HG03378 (cell line): ENCODE data around the gene ABO.
"Not testable (repeated sequence)": the region's sequence is repeated elsewhere in the genome, so short reads cannot be mapped to it uniquely, and the experiment has no call there.

Source experiments
- ATAC-seq: cut with Tn5 transposase; IDR thresholded peaks from one replicate; pipeline ENCODE4 v1.9.1; 2021; ENCODE audit warnings: mild to moderate bottlenecking, moderate library complexity; ENCODE audit not compliant: unreplicated experiment

Gene ABO

DNA sequence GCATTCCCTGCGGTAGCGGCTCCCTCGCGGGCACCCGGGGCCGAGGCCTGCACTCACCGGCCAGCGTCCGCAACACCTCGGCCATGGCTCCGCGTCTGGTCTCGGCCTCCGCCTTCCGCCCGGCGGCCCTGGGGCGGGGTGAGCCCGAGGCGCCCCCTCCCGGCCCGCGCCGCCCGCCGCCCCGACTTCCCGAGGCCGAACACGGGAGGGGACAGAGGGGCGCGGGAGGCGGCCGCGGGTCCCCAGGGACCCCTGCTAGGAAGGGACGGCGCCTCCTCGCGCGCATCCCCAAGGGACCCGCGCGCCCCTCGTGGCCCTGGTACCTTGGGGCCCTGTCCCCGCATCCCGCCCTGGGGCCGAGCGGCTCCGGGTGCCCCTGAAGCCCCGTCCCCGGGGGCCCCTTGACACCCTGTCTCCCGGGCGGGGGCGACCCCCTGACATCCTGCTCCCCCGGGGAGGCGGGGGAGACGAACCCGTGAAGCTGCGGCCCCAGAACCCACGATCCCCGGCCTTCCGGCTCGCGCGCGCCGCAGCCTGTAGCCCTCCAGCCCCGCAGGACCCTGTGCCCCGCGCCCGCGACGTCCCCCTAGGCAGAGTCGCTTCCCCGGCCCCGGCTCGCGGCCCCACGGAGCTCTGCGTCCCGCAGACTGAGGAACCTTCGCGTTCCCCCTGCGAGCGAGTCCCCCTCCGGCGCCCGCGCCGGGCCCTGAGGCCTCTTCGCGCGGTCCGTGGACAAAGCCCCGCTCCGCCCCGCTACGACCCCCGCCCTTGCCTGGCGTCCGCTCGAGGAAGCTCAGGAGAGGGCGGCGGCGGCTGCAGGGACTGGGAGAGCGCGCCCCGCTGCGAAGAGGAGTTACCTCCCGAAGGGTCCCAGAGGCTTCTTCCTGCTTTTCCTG is at the start of gene ABO:
Gene ABO, minus strand, starts transcription at position 97 of the 896 bp plus-strand sequence.
- no peak for ATAC-seq

DNA sequence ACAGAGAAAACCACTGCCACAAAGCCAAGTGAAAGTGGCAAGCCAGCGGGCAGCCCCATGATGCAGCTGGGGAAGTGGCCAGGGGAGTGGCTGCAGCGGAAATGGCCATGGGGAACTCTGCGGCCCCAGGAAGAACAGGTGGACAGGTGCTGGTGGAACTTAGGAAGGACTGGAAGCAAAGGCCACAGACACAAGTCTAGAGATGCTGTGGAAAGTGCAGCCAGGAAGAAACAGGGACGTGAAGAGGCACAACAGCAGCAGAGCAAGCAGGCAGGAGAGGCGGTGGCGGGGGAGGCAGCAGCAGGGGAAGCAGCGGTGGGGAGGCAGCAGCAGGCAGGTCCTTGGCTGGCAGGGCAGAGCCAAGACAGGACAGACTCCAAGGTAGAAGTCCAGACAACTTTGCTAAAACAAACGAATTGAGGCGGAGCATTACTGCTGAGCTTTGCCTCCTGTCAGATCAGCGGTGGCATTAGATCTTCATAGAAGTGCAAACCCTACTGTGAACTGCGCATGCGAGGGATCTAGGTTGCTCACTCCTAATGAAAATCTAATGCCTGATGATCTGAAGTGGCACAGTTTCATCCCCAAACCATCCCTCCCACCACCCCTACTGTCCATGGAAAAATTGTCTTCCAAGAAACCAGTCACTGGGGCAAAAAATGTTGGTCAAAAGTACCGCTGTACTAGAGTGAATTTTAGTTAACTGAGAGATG is 49.1 kb upstream of the ABO start:
- ATAC-seq = no peak

DNA sequence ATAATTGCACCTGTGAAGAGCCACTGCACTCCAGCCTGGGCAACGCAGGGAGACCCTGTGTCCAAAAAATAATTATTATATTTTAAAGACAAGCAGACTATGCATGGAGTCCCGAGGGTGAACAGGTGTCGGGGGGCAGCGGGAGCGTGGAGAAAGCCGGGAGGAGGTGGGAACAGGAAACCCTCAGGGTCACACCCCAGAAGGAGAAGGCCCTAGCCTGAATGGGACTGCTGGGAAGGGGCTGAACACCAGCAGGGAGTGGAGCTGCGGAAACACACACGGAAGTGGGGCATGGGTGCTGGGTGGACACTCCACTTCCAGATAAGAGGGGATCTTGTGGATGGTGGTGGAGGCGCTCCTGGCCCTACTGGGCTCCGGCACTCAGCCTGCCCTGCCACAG is 48.2 kb upstream of the ABO start:
- no peak for ATAC-seq

DNA sequence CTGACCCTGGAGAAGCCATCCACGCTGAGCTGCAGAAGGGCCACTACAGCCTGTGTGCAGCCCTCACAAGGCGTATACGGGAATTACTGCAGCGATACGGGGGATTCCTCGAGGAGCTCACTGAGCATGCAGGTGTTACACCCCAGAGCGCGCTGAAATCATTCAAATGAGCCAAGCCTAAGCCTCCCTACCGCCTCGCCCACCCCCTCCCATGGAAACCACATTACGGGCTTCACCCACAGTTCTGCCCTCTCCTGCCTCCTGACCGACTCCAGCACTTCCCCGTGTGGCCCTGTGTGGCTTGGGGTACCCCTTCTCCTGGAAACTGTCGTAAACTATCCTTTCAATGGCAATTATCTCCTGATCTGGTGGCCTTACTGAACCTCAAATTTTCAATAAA is 47.7 kb upstream of the ABO start:
- no peak for ATAC-seq

DNA sequence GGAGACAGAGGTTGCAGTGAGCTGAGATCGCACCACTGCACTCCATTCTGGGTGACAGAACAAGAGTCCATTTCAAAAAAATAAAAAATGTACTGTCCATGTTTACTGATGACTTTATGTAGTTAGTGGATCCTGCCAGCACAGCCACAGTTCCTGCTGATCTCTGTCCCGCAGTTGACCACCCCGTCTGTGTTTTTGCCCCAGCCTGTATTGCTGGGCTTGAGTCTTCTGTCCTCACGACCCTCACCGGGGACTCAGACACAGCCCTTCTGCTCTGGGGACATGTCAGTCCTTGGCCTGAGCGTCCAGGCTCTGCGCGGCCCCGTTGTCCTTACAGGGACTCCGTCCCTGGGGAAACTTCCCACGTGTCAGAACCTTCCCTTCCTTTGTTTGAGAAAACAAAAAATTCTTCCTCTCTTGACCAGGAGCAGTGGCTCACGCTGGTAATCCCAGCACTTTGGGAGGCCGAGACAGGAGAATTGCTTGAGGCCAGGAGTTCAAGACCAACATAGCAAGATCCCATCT is 46.5 kb upstream of the ABO start:
- ATAC-seq = no peak

DNA sequence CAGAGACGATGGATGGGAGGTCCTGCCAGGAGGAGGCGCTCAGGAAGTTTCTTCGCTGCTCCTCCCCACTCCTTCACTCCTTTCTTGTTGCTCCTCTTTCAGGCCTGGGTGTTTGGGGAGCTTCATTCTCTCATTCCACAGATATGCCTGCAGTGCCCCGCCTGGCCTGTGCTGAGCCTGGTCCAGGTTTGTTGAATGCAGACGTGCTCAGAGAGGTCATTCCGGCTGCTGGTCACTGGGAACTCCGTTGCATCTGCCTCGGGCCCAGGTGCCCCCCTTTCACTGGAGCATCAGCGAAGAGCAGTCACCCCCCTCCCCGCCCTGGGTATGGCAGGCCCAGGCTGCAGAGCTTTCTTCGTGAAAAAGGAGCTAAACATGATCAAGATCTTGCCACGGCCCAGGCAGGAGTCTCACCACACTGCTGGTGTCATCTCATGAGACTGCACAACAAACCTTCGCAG is 45.5 kb upstream of the ABO start:
- no peak for ATAC-seq

DNA sequence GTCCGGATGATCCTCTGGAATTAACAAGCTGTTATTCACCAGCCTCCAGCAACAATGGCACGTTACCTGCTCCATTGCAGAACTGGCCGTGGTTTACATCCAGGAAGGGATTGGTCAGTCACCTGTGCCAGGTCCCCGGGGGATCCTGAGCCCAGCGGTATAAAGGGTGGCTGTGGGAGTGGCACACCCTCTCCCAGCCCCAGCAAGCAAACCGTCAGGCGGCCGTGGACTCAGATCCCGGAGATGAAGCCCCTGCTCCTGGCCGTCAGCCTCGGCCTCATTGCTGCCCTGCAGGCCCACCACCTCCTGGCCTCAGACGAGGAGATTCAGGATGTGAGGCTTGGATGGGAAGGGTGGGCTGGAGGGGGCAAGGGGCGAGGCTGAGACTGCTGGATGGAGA is 42.5 kb upstream of the ABO start:
- not testable (repeated sequence) for ATAC-seq

DNA sequence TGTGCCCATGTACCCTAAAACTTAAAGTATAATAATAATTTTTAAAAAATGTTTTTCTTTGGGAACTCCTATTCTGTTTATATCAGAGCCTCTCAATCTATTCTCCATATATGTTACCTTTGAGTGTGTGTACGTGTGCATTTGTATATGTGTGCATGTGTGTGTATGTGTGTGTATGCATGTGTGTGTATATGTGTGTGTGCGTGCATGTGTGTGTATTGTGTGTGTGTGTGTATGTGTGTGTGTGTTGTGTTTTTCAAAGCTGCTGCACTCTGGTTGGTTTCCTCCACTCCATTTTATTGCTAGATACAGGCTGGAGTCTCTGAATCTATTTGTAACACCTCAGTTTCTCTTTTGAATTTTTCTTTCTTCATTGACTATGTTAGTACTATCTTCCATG is 41.0 kb upstream of the ABO start:
- no peak for ATAC-seq

DNA sequence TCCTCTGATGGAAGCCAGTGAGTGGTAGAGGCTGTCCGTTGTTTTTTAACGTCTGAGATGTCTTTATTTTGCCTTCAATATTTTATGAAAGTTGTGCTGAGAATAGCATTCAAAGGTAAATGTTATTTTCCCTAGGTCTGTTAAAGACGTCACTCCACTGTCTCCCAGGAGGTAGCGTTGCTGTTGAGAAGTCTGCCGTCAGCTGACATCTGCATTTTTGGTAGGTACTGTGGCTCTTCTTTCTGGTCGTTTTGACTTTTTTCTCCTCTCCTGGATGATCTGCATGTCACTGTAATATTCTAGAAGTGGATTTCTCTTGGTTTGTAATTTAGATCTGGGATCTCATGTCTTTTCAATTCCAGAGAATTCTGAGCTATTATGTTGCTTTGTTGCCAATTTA is 34.6 kb upstream of the ABO start:
- ATAC-seq = no peak

DNA sequence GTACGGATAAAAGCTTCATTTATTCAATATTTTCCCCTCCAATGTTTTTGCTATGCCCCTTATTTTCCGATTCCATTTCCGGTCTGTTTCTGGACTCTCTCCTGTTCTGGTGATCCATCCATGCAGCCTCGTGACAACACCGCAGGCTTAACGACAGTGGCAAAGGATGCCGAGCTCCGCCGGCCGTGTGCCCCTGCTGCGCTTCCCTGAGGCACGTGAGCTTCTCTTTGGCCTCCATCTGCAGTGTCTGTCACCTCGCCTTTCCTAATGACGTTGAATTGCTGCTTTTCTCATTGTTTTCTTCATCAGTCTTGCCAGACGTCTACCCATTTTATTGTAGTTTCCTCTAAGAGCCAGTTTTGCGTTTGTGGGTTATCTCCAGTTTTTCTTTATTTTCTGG is 32.3 kb upstream of the ABO start:
- ATAC-seq = no peak

DNA sequence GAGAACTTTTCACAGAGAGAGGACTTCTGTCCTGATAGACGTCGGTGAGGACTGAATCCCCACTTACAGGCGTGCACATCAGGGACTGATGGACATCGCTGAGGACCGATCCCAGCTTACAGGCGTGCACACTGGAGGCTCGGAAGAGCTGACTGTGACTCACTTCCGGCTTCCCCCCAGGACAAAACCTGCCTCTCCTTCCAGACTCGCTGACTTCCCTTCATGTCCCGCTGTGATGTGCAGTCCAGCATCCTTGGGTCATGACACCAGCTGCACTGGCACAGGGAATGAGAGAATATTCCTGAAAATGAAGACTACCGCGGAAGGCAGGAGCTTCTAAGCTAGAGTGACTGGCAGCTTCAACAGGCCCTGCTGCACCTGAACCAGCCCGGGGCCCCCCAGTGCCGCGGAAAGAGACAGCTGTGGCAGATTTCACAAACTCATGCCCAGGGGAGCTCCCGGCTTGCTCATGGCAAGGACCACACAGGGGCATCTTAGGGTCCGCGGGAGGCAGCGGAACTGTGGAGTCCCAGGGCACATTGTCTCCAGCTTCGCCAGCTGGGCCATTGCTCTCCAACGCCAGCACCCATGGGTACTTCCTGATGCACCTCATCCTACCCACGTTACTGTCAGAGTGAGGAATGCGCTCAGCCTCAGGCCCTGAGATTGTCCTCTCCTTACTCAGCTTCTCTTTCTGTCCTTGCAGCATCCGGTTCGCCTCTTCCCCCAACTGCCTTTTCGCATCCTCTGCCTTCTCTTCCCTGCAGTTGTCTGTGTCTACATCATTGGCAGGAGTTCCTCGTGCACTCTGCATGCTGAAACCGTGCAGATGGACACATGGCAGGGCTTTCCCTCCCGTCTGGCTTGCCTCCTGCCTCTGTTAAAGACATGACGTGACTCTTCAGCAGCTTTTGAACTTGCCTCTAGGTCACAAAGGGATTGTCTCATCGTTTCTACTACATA is 31.5 kb upstream of the ABO start:
- no peak for ATAC-seq

DNA sequence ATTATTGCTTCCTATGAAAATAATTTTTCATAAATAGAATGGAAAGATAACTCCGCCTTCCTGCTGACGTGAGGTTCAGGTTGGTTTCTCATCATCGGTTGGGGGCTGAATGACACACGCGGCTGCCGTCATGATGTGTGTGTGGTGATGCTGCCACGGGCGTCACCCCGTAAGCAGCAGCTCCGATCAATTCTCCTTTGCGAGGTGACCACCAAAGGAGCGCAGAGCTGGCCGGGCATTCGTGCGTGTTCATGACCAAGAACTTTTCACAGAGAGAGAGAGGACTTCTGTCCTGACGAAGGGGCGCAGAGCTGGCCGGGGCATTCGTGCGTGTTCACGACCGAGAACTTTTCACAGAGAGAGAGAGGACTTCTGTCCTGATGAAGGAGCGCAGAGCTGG is 30.7 kb upstream of the ABO start:
- no peak for ATAC-seq

DNA sequence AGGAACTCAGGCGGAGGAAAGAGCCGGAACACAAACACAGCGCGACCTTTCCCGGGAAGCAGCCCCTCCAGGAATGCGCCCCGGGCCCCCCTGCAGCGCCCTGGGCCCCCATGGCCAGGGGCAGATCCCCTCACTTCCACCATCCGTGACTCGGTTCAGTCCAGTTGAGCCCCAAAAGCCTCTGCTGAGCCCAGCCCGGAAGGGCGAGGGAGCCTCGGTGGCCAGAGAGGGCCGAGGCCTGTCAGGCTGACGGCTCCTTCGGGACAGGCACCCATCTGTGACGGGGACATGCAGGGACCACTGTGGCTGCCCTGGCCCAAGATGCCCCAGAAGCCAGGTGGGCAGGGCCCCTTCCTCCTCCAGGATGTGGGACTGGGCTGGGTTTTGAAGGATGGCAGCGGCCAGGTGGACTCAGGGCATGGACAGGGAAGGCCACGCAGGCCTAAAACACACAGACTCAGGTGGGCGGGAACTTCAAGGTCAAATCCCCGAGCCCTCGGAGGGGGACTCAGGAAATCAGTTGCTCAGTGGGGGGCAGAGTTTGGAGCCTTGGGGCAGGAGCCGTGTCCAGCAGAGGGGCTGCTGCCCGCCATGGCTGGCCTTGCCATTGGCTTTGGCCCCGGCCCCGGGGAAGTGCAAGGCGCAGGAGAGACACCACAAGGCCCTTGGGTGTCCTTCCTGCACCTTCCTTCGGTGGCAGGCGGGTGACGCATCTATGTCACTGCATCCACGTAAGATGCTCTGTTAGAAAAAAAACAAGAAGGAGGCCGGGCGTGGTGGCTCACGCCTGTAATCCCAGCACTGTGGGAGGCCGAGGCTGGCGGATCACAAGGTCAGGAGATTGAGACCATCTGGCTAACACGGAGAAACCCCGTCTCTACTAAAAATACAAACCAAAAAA is 29.7 kb upstream of the ABO start:
- ATAC-seq = no peak

DNA sequence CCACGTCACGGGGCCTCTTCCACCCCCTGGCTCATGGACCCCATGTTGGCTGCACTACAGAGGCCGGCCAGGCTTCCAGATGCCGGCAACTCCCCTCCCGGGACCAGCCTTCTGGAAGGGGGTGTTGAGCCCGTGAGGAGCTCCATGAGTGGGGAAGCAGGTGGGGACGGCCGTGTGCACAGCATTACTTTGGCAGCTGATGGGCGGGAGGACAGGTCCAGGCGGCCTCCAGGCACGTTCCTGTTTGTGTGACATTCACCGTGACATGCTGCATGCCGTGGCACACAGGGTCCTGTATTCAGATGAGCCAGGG is 29.1 kb upstream of the ABO start:
- no peak for ATAC-seq

DNA sequence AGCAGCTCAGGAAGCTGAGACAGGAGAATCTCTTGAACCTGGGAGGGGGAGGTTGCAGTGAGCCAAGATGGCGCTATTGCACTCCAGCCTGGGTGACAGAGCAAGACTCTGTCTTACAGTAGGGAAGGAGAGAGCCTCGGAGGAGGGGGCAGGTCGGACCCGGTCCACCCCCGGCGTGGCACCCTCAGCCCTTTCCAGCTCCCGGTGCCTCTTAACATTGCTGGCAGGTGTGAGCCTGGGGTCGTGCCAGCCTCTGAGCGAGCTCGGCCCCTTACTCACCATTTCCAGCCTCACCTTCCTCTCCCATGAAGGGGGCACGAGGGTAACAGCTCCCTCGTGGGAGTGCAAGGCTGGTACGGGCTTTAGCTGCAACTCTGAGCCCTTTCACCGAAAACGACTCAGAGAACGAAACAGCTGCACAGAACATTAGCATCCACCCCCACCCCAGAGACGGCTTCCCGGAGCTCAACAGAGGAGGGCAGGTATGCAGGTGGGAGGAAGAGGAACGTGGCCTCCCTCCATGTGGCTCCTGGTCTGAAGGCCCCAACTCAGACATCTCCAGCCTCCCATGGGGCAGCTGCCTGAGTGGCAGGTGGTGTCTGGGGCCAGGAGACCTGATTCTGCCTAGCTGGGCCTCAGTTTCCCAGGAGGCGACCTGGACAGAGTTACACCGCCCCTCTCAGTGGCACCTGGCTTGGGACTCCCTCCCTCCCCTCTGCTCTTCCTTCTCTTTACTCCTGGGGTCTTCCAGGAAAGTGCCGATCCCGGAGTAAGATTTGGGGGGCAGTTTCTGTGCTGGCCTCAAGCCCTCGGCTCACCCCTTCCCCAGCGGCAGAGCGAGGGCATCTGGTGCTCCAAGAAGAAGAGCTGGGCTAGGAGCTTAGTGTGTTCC is 28.5 kb upstream of the ABO start:
- no peak for ATAC-seq

DNA sequence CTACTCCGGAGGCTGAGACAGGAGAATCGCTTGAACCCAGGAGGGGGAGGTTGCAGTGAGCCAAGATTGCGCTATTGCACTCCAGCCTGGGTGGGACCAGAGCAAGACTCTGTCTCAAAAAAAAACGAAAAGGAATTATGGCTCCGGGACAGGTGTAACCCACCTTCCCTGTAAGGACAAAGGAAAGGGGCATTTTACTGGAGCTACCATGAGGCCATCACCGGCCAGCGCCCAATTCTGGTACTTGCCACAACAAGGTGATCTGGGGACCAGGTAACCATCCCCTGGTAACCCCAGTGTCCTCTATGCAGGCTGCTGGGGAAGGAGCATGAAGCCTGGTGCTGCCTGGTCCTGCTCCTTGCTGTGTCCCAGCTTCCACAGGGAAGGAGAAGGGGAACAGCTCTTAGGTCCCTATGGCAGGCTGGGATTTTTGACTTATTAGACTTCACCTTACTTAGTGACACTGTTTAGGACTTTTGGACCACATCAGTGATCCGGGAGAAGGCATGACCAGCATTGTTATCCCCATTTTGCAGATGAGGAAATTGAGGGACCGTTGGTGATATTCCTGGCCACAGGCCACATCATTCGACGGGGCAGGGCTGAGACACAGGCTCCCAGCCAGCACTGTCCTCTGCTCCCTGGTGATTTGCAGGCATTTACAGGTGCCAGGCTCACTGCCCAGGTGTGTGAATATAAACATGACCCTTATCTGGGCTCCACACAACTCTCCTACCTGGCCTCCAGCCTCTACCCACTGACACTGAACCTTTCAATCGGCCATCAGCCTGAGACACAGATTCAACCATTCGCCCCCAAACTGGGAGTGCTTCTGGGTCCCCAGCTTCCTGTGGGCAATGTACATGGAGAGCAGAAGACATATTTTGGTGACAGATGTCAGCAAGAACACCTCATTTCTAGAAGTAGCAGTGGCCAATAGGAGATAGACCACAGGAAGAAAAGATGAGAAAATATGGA is 26.5 kb upstream of the ABO start:
- no peak for ATAC-seq

DNA sequence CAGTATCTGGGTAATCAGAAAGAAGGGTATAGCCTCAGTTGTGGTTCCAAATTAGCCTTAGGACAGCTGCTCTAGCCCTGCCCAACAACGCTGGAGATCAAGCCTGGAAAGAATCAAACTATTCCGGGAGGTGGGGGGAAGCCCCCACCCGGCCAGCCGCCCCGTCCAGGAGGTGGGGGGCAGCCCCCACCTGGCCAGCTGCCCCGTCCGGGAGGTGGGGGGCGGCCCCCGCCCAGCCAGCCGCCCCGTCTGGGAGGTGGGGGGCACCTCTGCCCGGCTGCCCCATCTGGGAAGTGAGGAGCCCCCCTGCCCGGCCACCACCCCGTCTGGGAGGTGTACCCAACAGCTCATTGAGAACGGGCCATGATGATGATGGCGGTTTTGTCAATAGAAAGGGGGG is 25.0 kb upstream of the ABO start:
- ATAC-seq = not testable (repeated sequence)

DNA sequence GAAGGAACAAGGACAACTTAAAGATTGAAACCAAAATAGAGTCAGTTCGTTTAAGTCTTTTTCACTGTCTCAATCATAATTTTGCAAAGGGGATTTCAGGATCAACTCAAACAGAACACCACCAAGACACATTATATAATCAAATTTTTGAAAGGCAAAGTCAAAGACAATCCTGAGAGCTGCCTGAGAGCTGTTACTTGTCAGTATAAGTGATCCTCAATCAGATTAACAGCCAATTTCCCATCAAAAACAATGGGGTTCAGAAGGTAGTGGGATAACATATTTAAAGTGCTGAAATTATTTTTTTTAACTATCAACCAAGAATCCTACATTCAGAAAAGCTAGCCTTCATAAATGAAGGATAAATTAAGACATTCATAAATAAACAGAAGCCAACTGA is 19.3 kb upstream of the ABO start:
- ATAC-seq = no peak
